SK-N-SH treated with all-trans-retinoic acid at 6 μM for 48 hours (cell line): Measurements from ENCODE around the gene PCDHB13.

Experiments used
- CREB5 ChIP-seq: fragments of 250-450 bp; sonication (Bioruptor Pico); IDR thresholded peaks from 2 replicates; pipeline ENCODE4 v1.5.1; 2020; ENCODE audit warnings: low read depth, mild to moderate bottlenecking, moderate library complexity
- CSRNP3 ChIP-seq: fragments of 250-450 bp; sonication (Bioruptor Pico); IDR thresholded peaks from 2 replicates; pipeline ENCODE4 v1.5.1; 2021; ENCODE audit warnings: mild to moderate bottlenecking, moderate library complexity
- ISL1 ChIP-seq: fragments of 250-450 bp; sonication (Bioruptor Pico); IDR thresholded peaks from 2 replicates; pipeline ENCODE4 v2.1.2; 2022; ENCODE audit warnings: mild to moderate bottlenecking, moderate library complexity
- OSR1 ChIP-seq: fragments of 250-450 bp; sonication (Bioruptor Pico); IDR thresholded peaks from 2 replicates; pipeline ENCODE4 v1.8.0; 2022; ENCODE audit warnings: moderate library complexity, mild to moderate bottlenecking, inconsistent platforms
- PATZ1 ChIP-seq: fragments of 250-450 bp; sonication (Bioruptor Pico); IDR thresholded peaks from 2 replicates; pipeline ENCODE4 v1.8.0; 2020; ENCODE audit warnings: mild to moderate bottlenecking, moderate library complexity, borderline replicate concordance
- RARB ChIP-seq: fragments of 250-450 bp; sonication (Bioruptor Pico); IDR thresholded peaks from 2 replicates; pipeline ENCODE4 v1.8.0; 2021; ENCODE audit warnings: mild to moderate bottlenecking, moderate library complexity
- SNAI2 ChIP-seq: fragments of 250-450 bp; sonication (Bioruptor Pico); IDR thresholded peaks from 2 replicates; pipeline ENCODE4 v1.5.0; 2020; ENCODE audit warnings: mild to moderate bottlenecking, moderate library complexity
- TOX ChIP-seq: fragments of 250-450 bp; sonication (Bioruptor Pico); IDR thresholded peaks from 2 replicates; pipeline ENCODE4 v1.8.0; 2021; ENCODE audit warnings: mild to moderate bottlenecking, moderate library complexity, borderline replicate concordance
- ZFP3 ChIP-seq: fragments of 250-450 bp; sonication (Bioruptor Pico); IDR thresholded peaks from 2 replicates; pipeline ENCODE4 v1.5.0; 2020; ENCODE audit warnings: mild to moderate bottlenecking, moderate library complexity
- ZFP30 ChIP-seq: fragments of 450-650 bp; formaldehyde crosslinking; IDR thresholded peaks from 2 replicates; pipeline ENCODE4 v1.5.0; 2022; ENCODE audit warnings: mild to moderate bottlenecking, moderate library complexity
- ZNF70 ChIP-seq: fragments of 450-650 bp; formaldehyde crosslinking; IDR thresholded peaks from 2 replicates; pipeline ENCODE4 v1.5.0; 2020; ENCODE audit warnings: mild to moderate bottlenecking, moderate library complexity
- TF ChIP-seq, protein P1 (sequence below): fragments of 250-450 bp; sonication (Bioruptor Pico); IDR thresholded peaks from 2 replicates; pipeline ENCODE4 v1.8.0; 2021; ENCODE audit warnings: low read depth, mild to moderate bottlenecking, moderate library complexity, borderline replicate concordance

- TF ChIP-seq, protein P1, sequence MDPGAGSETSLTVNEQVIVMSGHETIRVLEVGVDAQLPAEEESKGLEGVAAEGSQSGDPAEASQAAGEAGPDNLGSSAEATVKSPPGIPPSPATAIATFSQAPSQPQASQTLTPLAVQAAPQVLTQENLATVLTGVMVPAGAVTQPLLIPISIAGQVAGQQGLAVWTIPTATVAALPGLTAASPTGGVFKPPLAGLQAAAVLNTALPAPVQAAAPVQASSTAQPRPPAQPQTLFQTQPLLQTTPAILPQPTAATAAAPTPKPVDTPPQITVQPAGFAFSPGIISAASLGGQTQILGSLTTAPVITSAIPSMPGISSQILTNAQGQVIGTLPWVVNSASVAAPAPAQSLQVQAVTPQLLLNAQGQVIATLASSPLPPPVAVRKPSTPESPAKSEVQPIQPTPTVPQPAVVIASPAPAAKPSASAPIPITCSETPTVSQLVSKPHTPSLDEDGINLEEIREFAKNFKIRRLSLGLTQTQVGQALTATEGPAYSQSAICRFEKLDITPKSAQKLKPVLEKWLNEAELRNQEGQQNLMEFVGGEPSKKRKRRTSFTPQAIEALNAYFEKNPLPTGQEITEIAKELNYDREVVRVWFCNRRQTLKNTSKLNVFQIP (CRISPR knock-in tag) = no peak
- TF ChIP-seq PATZ1 = no peak
- TF ChIP-seq CREB5 = no peak
- TF ChIP-seq ZFP30 (CRISPR knock-in tag) = no peak
- TF ChIP-seq ZFP3 (CRISPR knock-in tag) = no peak
- TF ChIP-seq TOX (CRISPR knock-in tag) = no peak
- no peak for TF ChIP-seq OSR1 (CRISPR knock-in tag)
- no peak for TF ChIP-seq SNAI2 (CRISPR knock-in tag)
- TF ChIP-seq RARB (CRISPR knock-in tag) = no peak
- TF ChIP-seq CSRNP3 (CRISPR knock-in tag) = no peak
- no peak for TF ChIP-seq ZNF70 (CRISPR knock-in tag)
- no peak for TF ChIP-seq ISL1 (CRISPR knock-in tag)
These were observed 9.5 kb downstream of the PCDHB13 start, which contains the start of gene PCDHB14 for GRCh38 chr5:141223112-141223783.
